PC-3 (cell line): ENCODE data around the gene PTRH1.

Experiments used
- EZH2 ChIP-seq: fragments of 300-600 bp; sonication (generic); IDR thresholded peaks from one replicate; pipeline ENCODE4 v1.6.1; 2017; ENCODE audit warnings: antibody characterized with exemption, mild to moderate bottlenecking, low read length; ENCODE audit not compliant: unreplicated experiment
- EZH2phosphoT487 ChIP-seq: fragments of 300-600 bp; sonication (generic); IDR thresholded peaks from 2 replicates; pipeline ENCODE4 v1.6.1; 2018; ENCODE audit warnings: mild to moderate bottlenecking, antibody characterized with exemption, low read length, borderline replicate concordance
- TF ChIP-seq, protein P1 (sequence below): fragments of 300-600 bp; sonication (generic); conservative IDR thresholded peaks from 2 replicates; pipeline ENCODE4 v1.5.1; 2017; ENCODE audit warnings: antibody characterized with exemption, low read depth, mild to moderate bottlenecking, low read length

- TF ChIP-seq, protein P1, sequence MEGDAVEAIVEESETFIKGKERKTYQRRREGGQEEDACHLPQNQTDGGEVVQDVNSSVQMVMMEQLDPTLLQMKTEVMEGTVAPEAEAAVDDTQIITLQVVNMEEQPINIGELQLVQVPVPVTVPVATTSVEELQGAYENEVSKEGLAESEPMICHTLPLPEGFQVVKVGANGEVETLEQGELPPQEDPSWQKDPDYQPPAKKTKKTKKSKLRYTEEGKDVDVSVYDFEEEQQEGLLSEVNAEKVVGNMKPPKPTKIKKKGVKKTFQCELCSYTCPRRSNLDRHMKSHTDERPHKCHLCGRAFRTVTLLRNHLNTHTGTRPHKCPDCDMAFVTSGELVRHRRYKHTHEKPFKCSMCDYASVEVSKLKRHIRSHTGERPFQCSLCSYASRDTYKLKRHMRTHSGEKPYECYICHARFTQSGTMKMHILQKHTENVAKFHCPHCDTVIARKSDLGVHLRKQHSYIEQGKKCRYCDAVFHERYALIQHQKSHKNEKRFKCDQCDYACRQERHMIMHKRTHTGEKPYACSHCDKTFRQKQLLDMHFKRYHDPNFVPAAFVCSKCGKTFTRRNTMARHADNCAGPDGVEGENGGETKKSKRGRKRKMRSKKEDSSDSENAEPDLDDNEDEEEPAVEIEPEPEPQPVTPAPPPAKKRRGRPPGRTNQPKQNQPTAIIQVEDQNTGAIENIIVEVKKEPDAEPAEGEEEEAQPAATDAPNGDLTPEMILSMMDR, result no peak
- TF ChIP-seq EZH2 (no peak), EZH2phosphoT487 (no peak)
Observed at GRCh38 chr9:127664324-127664677, 51.2 kb downstream of the PTRH1 start.
